ENCODE results near the gene CPXM1.

DNA sequence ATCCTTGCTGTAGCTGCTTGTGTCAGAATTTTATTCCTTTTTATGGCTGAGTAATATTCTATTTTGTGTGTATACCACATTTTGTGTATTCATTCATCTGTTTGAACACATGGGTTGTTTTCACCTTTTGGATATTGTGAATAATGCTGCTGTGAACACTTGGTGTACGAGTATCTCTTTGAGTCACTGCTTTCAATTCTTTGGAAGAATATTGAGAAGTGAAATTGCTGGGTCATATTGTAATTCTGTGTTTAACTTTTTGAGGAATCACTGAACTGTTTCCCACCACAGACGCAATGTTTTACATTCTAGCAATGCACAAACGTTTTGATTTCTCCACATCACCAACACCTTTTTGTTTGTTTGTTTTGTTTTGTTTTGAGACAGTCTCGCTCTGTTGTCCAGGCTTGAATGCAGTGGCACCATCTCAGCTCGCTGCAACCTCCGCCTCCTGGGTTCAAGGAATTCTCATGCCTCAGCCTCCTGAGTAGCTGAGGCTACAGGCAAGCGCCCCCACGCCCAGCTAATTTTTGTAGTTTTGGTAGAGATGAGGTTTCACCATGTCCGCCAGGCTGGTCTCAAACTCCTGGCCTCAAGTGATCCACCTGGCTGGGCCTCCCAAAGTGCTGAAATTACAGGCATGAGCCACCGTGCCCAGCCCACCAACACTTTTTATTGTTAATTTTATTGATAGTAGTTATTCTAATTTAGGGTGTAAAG is 21.7 kb downstream of the CPXM1 start:
- no peak for TF ChIP-seq SUZ12 (IDR thresholded peaks at IDR 0.05; ENCODE audit: extremely low read depth, insufficient read depth, insufficient read length)
- TF ChIP-seq YY1 (IDR thresholded peaks at IDR 0.05; ENCODE audit: insufficient read depth, insufficient read length): no peak
- TF ChIP-seq ZNF274 (IDR thresholded peaks at IDR 0.05; ENCODE audit: low read depth, low read length): no peak
